ENCODE results near the gene ADAMTSL1.

Gene ADAMTSL1

DNA sequence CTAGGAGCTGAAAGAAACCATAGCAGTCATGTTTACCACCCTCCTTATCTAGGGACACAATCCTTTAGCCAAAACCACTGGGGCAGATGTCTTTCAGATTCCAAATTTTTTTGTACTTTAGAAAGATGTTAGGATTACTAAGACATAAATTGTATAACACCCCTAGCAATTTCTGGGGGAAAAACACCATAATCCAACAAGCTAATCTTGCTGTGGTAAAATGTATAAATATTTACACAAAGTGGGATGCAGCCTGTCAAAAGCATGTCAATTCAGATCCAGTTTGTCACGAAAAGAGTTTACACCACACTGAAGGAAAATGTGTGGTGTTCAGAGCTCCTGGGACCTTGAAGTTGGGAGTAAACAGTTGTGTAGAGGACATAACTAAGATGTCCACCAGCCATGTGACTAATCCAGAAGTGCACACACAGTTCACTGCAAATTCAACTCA lies 274.3 kb downstream of the ADAMTSL1 start:
- no peak for DNase-seq

DNA sequence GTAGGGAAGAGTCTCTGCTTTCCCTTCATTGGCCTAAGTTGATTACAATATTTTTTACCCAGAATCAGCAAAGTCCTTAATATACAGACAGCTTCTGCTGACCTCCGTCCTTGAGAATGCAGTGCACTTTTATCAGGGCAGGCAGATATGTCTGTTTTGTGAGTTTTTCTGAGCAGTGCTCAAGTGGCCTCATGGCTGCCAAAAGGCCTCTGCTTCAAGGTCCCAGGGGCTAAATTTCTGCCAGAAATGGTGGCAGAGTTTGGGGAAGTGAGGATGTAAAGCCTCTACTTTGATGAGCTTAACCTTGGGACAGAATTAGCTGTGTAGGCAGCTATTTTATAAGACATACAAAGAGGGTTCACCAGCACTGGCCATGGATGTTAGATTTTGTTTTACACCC lies 275.8 kb downstream of the ADAMTSL1 start:
- DNase-seq: no peak

DNA sequence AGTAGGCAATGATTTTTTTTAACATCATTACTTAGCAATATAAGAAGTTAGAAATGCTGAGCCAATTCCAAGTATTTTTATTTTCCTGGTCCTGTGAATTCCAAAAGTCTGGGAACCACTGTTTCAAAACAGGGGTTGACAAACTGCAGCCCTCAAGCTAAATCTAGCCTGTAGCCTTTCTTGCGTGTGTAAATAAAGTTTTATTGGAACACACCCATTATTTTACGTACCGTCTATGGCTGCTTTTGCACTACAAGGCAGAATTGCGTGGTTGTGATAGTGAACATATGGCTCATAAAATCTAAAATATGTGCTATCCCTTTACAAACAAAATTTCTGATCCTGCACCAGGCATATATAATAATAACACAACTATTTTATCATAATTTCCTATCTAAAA lies 280.0 kb downstream of the ADAMTSL1 start:
- DNase-seq: no peak

DNA sequence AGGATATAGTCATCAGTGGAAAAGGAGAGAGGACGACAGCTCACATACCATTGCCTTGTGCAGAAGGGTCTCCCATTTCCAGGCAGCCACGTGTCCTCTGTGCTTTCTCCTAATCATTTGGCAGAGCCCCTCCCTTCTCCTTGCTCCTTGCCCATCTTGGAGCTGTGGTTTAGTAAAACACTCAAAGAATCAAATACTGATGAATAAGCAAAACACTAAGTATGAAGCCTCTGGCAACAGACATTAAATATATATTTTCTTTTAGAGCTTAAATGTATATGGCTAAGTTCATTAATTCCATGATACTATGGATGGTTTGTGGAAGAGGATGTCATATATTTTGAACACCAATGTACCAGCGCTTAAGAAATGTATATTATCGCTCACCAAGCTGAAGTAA lies 280.6 kb downstream of the ADAMTSL1 start:
- no peak for DNase-seq

DNA sequence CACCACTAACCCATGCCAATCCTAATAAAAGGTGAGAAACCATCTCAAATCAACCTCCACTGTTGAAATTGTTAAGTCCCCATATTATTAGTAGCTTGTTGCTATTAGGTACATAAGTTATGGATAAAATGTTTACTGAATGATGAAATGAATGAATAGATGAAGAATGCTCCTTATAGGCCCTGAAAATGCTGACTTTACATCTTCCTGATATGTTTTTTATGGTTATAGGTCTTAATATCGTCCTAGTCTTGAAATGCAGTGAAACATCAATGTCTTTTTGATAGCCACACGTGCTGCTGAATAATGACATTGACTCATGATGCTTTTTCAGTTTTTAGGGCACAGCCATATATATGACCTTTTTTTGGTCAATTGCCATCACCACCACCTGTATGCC lies 281.3 kb downstream of the ADAMTSL1 start:
- DNase-seq: no peak

DNA sequence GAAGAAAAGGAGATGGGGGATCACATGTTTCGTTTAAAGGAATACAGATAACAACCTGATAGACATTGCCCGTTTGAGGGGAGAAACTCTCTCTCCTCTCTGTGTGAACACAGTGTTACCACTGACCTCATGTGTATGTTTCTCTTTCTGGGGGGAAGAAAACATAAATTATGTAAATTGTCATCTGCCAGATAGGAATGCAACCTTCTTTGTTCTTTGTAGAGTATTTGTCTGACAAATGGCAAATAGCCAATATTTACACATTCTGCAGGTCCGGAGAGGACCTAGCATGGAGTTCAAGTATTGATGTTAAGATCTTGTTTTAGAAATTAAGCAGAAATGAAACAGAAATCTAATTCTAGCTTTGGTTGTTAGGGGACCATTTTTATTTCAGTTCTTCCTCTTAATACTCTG lies 282.8 kb downstream of the ADAMTSL1 start:
- DNase-seq: no peak

DNA sequence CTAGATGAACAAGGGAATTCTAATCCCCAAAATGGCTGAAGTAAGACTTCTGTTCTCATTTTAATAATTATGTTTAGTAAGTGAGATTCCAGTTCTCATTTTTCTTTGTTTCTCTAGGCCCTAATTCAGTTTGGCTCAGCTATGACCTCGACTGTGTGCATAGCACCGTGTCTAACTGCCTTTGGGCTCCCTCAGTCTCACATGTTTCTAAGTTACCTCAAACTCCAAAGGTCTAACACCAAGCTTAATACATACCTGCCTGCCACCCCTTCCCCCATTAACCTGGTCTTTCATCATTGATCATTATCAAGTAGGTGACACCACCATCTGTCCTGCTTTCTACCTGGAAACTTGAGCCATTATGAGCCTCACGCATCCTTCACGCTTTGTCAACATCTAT lies 285.9 kb downstream of the ADAMTSL1 start:
- DNase-seq: no peak

DNA sequence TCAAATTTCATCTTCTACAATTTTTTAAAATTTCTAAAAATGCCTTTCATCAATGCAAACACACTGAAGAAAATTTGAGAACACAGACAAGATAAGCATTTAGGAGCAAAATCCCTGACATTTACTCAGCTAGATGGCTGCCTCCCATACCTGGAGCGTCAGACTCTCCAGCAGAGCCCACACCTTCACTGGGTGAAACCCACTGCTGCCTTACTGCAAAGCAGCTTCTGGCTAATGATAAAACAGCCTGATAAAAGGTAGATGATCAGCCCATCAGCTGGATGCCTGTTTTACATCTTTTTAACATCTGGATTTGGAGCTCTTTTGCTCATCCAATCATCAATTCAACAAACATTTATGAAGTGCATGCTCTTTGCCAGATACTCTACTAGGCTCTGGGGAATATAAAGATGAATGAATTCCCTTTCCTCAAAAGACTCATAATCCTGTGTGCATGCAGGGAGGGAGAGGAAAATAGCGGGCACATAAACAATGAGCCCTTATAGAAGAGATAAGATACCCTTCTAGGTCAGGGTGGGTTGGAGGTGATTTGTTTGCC lies 287.9 kb downstream of the ADAMTSL1 start:
- no peak for DNase-seq

DNA sequence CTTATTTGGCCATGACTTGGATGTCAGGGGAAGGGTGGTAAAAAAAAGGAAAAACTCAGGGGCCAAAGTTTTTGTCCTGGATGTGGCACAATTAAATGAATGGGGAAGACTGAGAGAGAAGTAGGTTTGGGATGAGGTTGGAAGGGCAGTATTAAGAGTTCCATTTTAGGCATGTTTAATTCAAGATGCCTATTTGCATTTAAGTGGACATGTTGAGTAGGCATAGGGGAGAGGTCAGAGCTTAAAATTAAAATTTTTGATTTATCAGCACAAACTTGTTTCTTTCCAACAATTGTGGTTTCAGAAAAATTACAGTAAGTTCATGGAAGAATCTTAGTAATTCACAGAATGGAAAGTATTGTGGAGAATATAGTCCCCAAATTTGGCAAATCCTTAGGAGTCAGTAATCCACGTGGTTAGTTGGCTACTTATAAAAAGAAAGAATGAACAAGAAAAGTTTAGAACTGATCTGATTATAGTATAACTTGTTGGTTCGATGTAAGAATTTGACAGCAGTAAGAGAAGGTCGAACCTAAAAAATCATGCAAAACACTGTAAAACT lies 293.1 kb downstream of the ADAMTSL1 start:
- DNase-seq: no peak

DNA sequence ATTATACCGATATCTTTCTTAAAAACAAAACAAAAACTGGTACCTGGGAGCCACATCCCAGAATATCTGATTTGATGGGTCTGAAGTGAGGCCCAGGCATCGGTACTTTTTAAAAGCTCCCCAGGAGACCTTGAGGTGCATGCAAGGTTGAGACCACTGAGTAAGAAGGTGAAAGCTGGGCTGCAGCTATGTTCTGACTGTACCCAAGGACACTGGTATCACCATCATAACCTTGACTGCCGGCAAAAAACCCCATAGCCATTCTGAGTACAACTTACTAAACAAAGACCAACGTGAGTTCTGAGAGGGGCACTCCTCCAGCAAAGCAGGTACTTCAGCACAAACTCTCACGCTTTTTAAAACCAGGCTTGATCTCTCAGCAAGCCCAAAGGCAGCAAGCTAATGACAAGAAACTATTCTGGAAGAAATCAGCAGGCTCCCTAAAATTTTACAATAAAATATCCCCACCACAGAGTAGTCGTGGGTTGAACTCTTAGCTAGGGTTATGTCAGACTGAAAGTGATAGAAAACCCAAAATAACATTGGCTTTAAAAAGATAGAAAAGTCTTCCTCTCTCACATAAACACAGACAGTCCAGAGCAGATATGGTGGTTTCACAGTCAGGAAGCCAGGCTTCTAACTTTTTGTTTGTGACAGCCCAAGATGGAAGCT lies 295.1 kb downstream of the ADAMTSL1 start:
- DNase-seq: no peak

DNA sequence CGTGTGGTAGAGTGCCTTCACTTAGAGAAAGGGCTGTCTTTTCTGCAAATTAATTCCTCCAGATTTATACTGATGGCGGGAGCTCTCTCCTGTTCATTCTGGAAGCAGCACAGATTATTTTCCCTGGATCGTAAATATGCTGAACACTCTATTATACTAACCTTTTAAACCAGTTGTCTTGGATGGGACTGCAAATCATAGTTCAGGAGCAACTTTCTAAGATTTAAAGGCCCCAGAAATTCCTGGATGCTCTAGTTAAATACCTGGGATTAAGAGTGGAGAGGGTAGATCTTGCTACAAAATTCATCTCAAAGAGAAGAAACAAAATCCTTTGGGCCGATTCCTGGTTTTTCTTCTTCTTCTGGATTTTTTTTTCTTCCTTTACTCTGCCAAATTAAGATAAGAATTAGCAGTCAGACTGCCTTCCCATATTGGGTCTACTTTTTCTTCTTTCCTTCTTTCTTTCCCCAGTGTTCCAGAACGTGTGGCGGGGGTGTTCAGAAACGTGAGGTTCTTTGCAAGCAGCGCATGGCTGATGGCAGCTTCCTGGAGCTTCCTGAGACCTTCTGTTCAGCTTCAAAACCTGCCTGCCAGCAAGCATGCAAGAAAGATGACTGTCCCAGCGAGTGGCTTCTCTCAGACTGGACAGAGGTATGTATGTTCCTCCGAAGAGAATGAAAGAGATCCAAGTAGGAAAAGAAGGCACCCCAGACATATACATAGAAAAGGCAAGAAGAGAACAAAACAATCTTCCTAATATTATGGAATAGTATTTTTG lies 296.4 kb downstream of the ADAMTSL1 start:
- no peak for DNase-seq

DNA sequence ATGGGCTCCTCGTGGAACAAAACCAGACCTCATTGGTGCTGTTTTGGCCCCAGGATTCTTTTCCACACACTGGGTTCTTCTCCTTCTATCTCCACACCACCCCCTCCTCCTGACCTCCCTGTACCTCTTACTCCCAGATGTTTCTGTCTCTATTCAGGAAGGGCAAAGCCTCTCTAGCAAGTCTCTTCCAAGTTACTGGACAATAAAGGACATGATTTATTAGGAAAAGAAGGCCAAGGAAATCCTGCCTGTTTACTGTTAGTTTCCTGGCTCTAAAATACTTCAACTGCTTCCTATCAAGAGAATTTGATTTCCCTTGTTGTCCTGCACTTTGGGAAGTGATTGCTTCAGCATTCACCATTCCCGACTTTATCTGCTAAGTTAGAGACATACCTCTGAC lies 297.1 kb downstream of the ADAMTSL1 start:
- no peak for DNase-seq

DNA sequence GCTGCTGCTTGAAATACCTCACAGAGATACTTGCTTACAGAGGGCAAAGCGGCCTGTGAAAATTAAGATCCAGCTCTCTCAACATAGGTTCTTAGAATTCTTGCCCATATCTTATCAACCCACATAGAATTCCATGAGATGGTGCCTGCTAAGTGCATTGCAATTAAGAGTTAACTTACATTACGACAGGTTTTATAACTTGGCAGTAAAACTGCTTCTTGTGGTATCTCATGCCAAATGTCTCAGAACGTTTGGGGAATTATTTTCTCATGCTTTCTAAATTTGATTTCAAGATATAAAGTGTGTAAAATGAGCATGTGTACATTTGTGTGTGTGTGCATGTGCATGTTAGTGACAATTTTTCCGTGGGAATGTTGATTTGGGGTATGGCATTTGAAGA lies 297.8 kb downstream of the ADAMTSL1 start:
- DNase-seq: no peak

DNA sequence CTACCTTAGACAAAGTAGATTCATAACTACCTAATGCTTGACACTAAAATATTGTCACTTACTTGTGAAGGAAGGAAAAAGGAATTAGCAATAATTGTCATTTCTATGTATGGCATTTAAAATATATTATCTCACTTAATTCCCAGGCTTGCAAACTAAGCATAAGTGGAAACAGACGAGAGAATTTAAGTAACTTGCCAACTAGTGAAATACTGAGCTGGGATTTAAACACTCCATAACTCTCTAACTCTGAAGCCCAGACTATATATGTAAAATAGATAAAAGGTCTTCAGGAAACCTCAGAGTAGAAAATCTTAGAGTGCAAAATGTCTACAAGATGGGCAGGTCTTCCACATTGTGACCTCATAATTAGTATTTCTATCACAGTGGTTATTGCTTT lies 301.3 kb downstream of the ADAMTSL1 start:
- no peak for DNase-seq

DNA sequence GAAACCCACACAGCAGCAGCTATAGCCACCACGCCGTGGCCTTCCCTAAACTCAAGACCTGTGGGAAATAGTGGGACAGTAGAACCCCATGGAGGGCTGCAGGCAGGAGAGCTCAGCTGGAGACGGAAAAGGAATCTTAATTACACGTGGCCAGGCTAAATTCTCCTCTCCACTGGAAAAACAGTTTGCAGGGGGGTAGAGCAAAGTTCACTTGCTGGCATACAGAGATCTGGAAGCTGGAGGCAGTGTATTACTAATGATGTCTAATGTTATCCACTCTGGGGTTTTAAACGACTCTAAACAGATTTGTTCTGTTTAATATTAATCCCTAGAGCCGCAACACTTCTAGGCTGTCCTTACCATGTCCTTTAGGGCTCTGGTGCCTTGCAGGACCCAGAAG lies 302.0 kb downstream of the ADAMTSL1 start:
- no peak for DNase-seq

DNA sequence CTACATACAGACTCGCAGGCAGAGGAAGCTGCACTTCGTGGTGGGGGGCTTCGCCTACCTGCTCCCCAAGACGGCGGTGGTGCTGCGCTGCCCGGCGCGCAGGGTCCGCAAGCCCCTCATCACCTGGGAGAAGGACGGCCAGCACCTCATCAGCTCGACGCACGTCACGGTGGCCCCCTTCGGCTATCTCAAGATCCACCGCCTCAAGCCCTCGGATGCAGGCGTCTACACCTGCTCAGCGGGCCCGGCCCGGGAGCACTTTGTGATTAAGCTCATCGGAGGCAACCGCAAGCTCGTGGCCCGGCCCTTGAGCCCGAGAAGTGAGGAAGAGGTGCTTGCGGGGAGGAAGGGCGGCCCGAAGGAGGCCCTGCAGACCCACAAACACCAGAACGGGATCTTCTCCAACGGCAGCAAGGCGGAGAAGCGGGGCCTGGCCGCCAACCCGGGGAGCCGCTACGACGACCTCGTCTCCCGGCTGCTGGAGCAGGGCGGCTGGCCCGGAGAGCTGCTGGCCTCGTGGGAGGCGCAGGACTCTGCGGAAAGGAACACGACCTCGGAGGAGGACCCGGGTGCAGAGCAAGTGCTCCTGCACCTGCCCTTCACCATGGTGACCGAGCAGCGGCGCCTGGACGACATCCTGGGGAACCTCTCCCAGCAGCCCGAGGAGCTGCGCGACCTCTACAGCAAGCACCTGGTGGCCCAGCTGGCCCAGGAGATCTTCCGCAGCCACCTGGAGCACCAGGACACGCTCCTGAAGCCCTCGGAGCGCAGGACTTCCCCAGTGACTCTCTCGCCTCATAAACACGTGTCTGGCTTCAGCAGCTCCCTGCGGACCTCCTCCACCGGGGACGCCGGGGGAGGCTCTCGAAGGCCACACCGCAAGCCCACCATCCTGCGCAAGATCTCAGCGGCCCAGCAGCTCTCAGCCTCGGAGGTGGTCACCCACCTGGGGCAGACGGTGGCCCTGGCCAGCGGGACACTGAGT lies 303.2 kb downstream of the ADAMTSL1 start:
- DNase-seq: no peak

DNA sequence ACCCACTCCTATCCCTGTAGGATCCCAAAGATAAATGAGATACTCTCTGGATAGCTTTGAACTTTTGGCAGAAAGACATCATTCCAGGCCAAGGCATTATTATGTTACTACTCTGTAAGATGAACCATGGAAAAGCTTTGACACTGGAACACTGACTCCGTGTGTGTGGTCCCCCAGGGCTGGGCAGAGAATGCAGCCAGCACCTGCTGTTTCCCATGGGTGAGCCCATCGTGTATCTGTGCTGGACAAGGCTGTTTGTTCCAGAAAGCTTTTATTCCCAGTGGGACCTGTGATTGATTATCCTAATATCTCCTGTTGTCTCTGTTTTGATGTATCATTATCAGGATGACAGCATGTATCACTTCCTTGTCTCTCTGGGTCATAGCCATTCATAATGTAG lies 304.2 kb downstream of the ADAMTSL1 start:
- DNase-seq: no peak

DNA sequence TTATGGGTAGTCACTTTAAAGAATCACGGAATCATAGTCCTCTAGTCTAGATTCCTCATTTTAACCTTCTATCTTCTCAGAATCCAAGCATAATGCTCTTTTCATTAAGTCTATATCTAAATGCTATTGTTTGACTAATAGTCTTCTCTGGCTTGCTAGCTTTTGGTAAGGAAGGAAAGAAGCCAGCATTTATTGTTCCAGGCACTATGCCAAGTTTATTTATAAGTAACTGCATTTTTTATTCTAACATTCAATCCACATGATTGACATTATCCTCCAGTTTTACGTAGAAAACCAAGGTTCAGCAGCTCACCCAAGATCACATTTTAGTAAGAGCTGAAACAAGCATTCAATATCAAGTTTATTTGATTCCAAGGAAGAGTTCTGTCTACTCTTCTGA lies 304.9 kb downstream of the ADAMTSL1 start:
- DNase-seq: no peak

DNA sequence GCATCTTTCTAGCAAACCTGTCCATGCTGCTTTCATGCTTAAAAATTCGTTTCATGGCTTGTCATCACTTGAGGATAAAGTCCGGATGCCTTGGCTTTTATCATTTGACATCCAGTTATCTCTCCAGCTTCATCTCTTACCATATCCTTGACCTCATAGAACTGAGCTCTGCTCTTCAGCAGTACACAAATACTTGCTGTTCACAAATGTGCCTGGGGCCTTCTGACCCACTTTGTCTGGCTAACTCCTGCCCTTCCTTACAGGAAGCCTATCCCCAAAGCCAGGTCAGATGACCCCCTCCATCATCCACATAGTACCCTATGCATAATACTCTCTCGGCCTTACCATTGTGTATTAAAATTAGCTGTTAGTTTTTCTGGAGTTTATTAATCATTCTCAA lies 310.0 kb downstream of the ADAMTSL1 start:
- no peak for DNase-seq

DNA sequence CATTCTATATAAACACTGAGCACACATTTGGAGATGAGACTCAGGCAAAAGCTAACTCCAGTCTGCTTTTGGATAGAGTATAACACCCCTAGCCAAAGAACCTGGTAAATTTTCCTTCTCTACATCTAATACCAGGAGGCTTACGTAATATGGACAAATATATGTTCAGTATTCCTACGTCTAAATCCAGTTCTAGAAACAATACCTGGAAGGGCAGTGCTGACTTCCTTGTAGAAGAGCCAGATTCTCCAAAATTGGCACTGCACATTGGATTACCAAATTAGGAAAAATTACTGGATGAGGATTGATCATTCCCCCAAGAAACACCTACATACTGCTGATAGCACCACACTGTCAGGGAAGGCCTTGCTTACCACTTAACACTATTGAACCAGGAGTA lies 311.7 kb downstream of the ADAMTSL1 start:
- DNase-seq: no peak

DNA sequence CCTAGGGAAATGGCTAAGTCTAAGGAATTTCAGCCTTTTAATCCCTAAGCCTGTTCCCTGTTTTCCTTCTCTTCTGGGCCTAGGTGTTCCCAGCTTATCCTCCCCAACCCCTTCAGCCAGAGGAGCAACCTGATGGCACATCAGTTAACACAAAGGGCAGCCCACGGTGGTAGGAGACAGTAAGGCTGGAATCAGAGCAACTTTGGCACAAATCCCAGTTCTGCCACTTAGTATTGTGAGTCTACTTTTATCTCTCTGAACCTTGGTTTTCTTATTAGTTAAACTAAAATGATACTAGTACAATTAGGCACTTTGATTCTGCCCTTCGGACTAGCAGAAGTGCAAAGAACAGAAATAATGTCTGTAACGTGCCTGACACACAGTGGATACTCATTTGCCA lies 312.2 kb downstream of the ADAMTSL1 start:
- no peak for DNase-seq

DNA sequence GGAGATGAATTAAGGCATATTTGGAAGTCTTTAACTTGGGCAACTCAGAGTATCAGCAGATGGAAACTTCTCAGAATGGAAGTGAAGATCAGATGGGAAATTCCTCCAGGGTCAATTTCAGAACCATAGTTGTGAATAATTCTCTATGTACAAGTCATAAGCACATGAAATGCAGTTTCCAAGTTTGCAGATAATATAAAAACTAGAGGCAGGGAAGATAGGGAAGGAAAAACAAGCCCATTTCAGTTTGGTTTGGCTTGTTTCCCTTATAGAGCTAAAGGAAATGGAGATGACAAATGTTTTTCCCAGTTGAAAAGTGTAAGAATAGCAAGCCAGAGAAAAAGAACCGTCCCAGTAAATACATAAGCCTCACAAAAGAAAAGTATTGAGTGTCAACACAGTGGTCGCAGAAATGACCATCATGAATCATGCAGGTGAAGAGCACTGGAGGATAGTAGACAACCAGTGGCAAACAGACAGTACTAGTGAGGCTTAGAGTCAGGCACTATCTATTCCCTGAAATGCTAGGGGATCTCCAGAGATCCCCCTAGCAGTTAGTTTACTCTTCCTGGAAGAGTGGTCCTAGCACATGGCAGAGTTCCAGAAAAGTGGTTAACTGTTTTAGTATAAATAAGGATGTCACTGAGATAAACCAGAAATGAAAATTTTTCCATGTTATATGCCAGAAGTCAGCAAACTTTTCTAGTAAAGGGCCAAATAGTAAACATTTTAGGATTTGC lies 313.1 kb downstream of the ADAMTSL1 start:
- no peak for DNase-seq
